Measurements from ENCODE around the gene SEPTIN6.

Gene SEPTIN6

GRCh38 chrX:119721487-119721886, 28.5 kb upstream of the SEPTIN6 start:
- no peaks in the 10 kb centered on the region for H3K4me1 ChIP-seq (ENCODE audit: control insufficient read depth, insufficient read depth, low read length, poor library complexity, severe bottlenecking)
- no peak for DNase-seq
- H3K4me3 ChIP-seq (ENCODE audit: insufficient read depth, low read depth, low read length, poor library complexity, severe bottlenecking): no peak overlapping the region
- H3K9me3 ChIP-seq (ENCODE audit: control insufficient read depth, low read length): no peaks in the 10 kb centered on the region
- H3K27ac ChIP-seq (ENCODE audit: insufficient read depth, low read length, poor library complexity, severe bottlenecking): no peak overlapping the region
- H3K36me3 ChIP-seq (ENCODE audit: control insufficient read depth, insufficient read depth, low read length): no peaks in the 10 kb centered on the region
- H3K27me3 ChIP-seq (replicated peaks; ENCODE audit: control insufficient read depth, insufficient read depth, low read length, poor library complexity, severe bottlenecking): no peaks in the 10 kb centered on the region

- DNase-seq: no peak
- Histone ChIP-seq H3K4me3 (ENCODE audit: insufficient read depth, low read depth, low read length, poor library complexity, severe bottlenecking) (no peak overlapping the region), H3K27me3 (replicated peaks; ENCODE audit: control insufficient read depth, insufficient read depth, low read length, poor library complexity, severe bottlenecking) (no peaks in the 10 kb centered on the region), H3K4me1 (ENCODE audit: control insufficient read depth, insufficient read depth, low read length, poor library complexity, severe bottlenecking) (no peaks in the 10 kb centered on the region), H3K27ac (ENCODE audit: insufficient read depth, low read length, poor library complexity, severe bottlenecking) (no peak overlapping the region), H3K36me3 (ENCODE audit: control insufficient read depth, insufficient read depth, low read length) (no peaks in the 10 kb centered on the region), H3K9me3 (ENCODE audit: control insufficient read depth, low read length) (no peaks in the 10 kb centered on the region)
Observed at GRCh38 chrX:119709630-119710029, 16.7 kb upstream of the SEPTIN6 start.

GRCh38 chrX:119708936-119709335, 16.0 kb upstream of the SEPTIN6 start:
- Histone ChIP-seq H3K4me3 (ENCODE audit: insufficient read depth, low read depth, low read length, poor library complexity, severe bottlenecking) (no peak overlapping the region), H3K4me1 (ENCODE audit: control insufficient read depth, insufficient read depth, low read length, poor library complexity, severe bottlenecking) (no peaks in the 10 kb centered on the region), H3K36me3 (ENCODE audit: control insufficient read depth, insufficient read depth, low read length) (no peaks in the 10 kb centered on the region), H3K9me3 (ENCODE audit: control insufficient read depth, low read length) (no peaks in the 10 kb centered on the region), H3K27me3 (replicated peaks; ENCODE audit: control insufficient read depth, insufficient read depth, low read length, poor library complexity, severe bottlenecking) (no peaks in the 10 kb centered on the region), H3K27ac (ENCODE audit: insufficient read depth, low read length, poor library complexity, severe bottlenecking) (no peak overlapping the region)
- DNase-seq: no peak

GRCh38 chrX:119706616-119707015, 13.6 kb upstream of the SEPTIN6 start:
- Histone ChIP-seq H3K36me3 (ENCODE audit: control insufficient read depth, insufficient read depth, low read length) (no peaks in the 10 kb centered on the region), H3K9me3 (ENCODE audit: control insufficient read depth, low read length) (no peaks in the 10 kb centered on the region), H3K4me3 (ENCODE audit: insufficient read depth, low read depth, low read length, poor library complexity, severe bottlenecking) (no peak overlapping the region), H3K27me3 (replicated peaks; ENCODE audit: control insufficient read depth, insufficient read depth, low read length, poor library complexity, severe bottlenecking) (no peaks in the 10 kb centered on the region), H3K4me1 (ENCODE audit: control insufficient read depth, insufficient read depth, low read length, poor library complexity, severe bottlenecking) (no peaks in the 10 kb centered on the region), H3K27ac (ENCODE audit: insufficient read depth, low read length, poor library complexity, severe bottlenecking) (no peak overlapping the region)
- no peak for DNase-seq

GRCh38 chrX:119698845-119699244, 5.9 kb upstream of the SEPTIN6 start:
- H3K4me1 ChIP-seq (ENCODE audit: control insufficient read depth, insufficient read depth, low read length, poor library complexity, severe bottlenecking): peaks cover 1% of the 10 kb centered on the region
- H3K27me3 ChIP-seq (replicated peaks; ENCODE audit: control insufficient read depth, insufficient read depth, low read length, poor library complexity, severe bottlenecking): no peaks in the 10 kb centered on the region
- no peaks in the 10 kb centered on the region for H3K36me3 ChIP-seq (ENCODE audit: control insufficient read depth, insufficient read depth, low read length)
- H3K27ac ChIP-seq (ENCODE audit: insufficient read depth, low read length, poor library complexity, severe bottlenecking): no peak overlapping the region
- no peaks in the 10 kb centered on the region for H3K9me3 ChIP-seq (ENCODE audit: control insufficient read depth, low read length)
- H3K4me3 ChIP-seq (ENCODE audit: insufficient read depth, low read depth, low read length, poor library complexity, severe bottlenecking): no peak overlapping the region
- no peak for DNase-seq

GRCh38 chrX:119696251-119696890, 3.4 kb upstream of the SEPTIN6 start:
- no peak for DNase-seq
- H3K27ac ChIP-seq (ENCODE audit: insufficient read depth, low read length, poor library complexity, severe bottlenecking): no peak overlapping the region
- H3K4me3 ChIP-seq (ENCODE audit: insufficient read depth, low read depth, low read length, poor library complexity, severe bottlenecking): no peak overlapping the region
- H3K4me1 ChIP-seq (ENCODE audit: control insufficient read depth, insufficient read depth, low read length, poor library complexity, severe bottlenecking): peaks cover 9% of the 10 kb centered on the region
- no peaks in the 10 kb centered on the region for H3K36me3 ChIP-seq (ENCODE audit: control insufficient read depth, insufficient read depth, low read length)
- H3K27me3 ChIP-seq (replicated peaks; ENCODE audit: control insufficient read depth, insufficient read depth, low read length, poor library complexity, severe bottlenecking): no peaks in the 10 kb centered on the region
- no peaks in the 10 kb centered on the region for H3K9me3 ChIP-seq (ENCODE audit: control insufficient read depth, low read length)

GRCh38 chrX:119695535-119696050, 2.6 kb upstream of the SEPTIN6 start:
- no peak overlapping the region for H3K27ac ChIP-seq (ENCODE audit: insufficient read depth, low read length, poor library complexity, severe bottlenecking)
- no peaks in the 10 kb centered on the region for H3K36me3 ChIP-seq (ENCODE audit: control insufficient read depth, insufficient read depth, low read length)
- H3K27me3 ChIP-seq (replicated peaks; ENCODE audit: control insufficient read depth, insufficient read depth, low read length, poor library complexity, severe bottlenecking): no peaks in the 10 kb centered on the region
- peaks cover 17% of the 10 kb centered on the region for H3K4me1 ChIP-seq (ENCODE audit: control insufficient read depth, insufficient read depth, low read length, poor library complexity, severe bottlenecking)
- DNase-seq: no peak
- H3K9me3 ChIP-seq (ENCODE audit: control insufficient read depth, low read length): no peaks in the 10 kb centered on the region
- H3K4me3 ChIP-seq (ENCODE audit: insufficient read depth, low read depth, low read length, poor library complexity, severe bottlenecking): no peak overlapping the region

GRCh38 chrX:119694601-119695534, 1.9 kb upstream of the SEPTIN6 start:
- Histone ChIP-seq H3K36me3 (ENCODE audit: control insufficient read depth, insufficient read depth, low read length) (no peaks in the 10 kb centered on the region), H3K4me3 (ENCODE audit: insufficient read depth, low read depth, low read length, poor library complexity, severe bottlenecking) (no peak overlapping the region), H3K9me3 (ENCODE audit: control insufficient read depth, low read length) (no peaks in the 10 kb centered on the region), H3K27me3 (replicated peaks; ENCODE audit: control insufficient read depth, insufficient read depth, low read length, poor library complexity, severe bottlenecking) (no peaks in the 10 kb centered on the region), H3K4me1 (ENCODE audit: control insufficient read depth, insufficient read depth, low read length, poor library complexity, severe bottlenecking) (peaks cover 17% of the 10 kb centered on the region), H3K27ac (ENCODE audit: insufficient read depth, low read length, poor library complexity, severe bottlenecking) (no peak overlapping the region)
- DNase-seq: no peak

GRCh38 chrX:119693996-119694451, 1.1 kb upstream of the SEPTIN6 start:
- DNase-seq: no peak
- no peak overlapping the region for H3K27ac ChIP-seq (ENCODE audit: insufficient read depth, low read length, poor library complexity, severe bottlenecking)
- H3K4me3 ChIP-seq (ENCODE audit: insufficient read depth, low read depth, low read length, poor library complexity, severe bottlenecking): no peak overlapping the region
- no peaks in the 10 kb centered on the region for H3K36me3 ChIP-seq (ENCODE audit: control insufficient read depth, insufficient read depth, low read length)
- H3K4me1 ChIP-seq (ENCODE audit: control insufficient read depth, insufficient read depth, low read length, poor library complexity, severe bottlenecking): peaks cover 20% of the 10 kb centered on the region
- H3K9me3 ChIP-seq (ENCODE audit: control insufficient read depth, low read length): no peaks in the 10 kb centered on the region
- no peaks in the 10 kb centered on the region for H3K27me3 ChIP-seq (replicated peaks; ENCODE audit: control insufficient read depth, insufficient read depth, low read length, poor library complexity, severe bottlenecking)

All from effector memory CD4-positive, alpha-beta T cell (primary cell).